GM19468 (cell line): ENCODE results near the gene C11orf24.

Experiments
- ATAC-seq: cut with Tn5 transposase; IDR thresholded peaks from one replicate; pipeline ENCODE4 v1.9.1; 2021; ENCODE audit warnings: mild to moderate bottlenecking, moderate library complexity, moderate number of reproducible peaks; ENCODE audit not compliant: unreplicated experiment; ENCODE audit errors: extremely low read depth

Gene C11orf24

GRCh38 chr11:68212421-68213134 is 59.2 kb downstream of the C11orf24 start:
- ATAC-seq, result no peak

- no peak for ATAC-seq
Measured at GRCh38 chr11:68211546-68211945, 60.2 kb downstream of the C11orf24 start.
